KBM-7 (cell line): ENCODE results near the gene SF3B1.
"Not testable (repeated sequence)": the region's sequence is repeated elsewhere in the genome, so short reads cannot be mapped to it uniquely, and the experiment has no call there.

Experiments
- DNase-seq: peaks from one replicate; pipeline ENCODE4 v3.0.0-alpha.2; 2015
- in situ Hi-C: fragments of 300-500 bp; cut with MboI; formaldehyde crosslinking; loops from 2 replicates; pipeline ENCODE4 v1.14.3; 2020; ENCODE audit warnings: low sequenced_read_pairs, low pct_unique_long_range_greater_than_20kb, mixed read lengths

SF3B1 gene

GRCh38 chr2:197434541-197435513 is at the start of gene SF3B1:
TSS of gene SF3B1 (minus strand) at chr2:197435028. CDS start at chr2:197434999, 29 bp downstream.
- DNase-seq: peak; percentile 99
- in situ Hi-C loops: no loop called here

GRCh38 chr2:197484248-197484647 is 49.4 kb upstream of the SF3B1 start:
- DNase-seq, in situ Hi-C loops: not testable (repeated sequence)

- in situ Hi-C loops: no loop called here
- DNase-seq: no peak
These were observed 45.6 kb upstream of the SF3B1 start for GRCh38 chr2:197480165-197481036.

- DNase-seq: no peak
- in situ Hi-C loops: no loop called here
These were observed 43.0 kb upstream of the SF3B1 start for GRCh38 chr2:197477797-197478196.

- DNase-seq: no peak
- in situ Hi-C loops: no loop called here
These were observed 37.3 kb upstream of the SF3B1 start for GRCh38 chr2:197472166-197472565.

GRCh38 chr2:197464175-197464574 is 29.3 kb upstream of the SF3B1 start:
- in situ Hi-C loops: no loop called here
- DNase-seq: no peak

GRCh38 chr2:197461057-197461456 is 26.2 kb upstream of the SF3B1 start:
- in situ Hi-C loops: no loop called here

GRCh38 chr2:197460649-197461048 is 25.8 kb upstream of the SF3B1 start:
- no peak for DNase-seq
- in situ Hi-C loops: no loop called here

More at GRCh38 chr2:197461057-197461456, 26.2 kb upstream of the SF3B1 start:
- DNase-seq: no peak

- no peak for DNase-seq
- in situ Hi-C loops: no loop called here
These were observed 20.6 kb upstream of the SF3B1 start for GRCh38 chr2:197455428-197455827.

- no peak for DNase-seq
- in situ Hi-C loops: no loop called here
These were observed 20.1 kb upstream of the SF3B1 start for GRCh38 chr2:197454923-197455322.

GRCh38 chr2:197453914-197454398 is 19.1 kb upstream of the SF3B1 start:
- in situ Hi-C loops: no loop called here
- DNase-seq: peak; percentile 83

- in situ Hi-C loops: no loop called here
- peak; percentile 99 for DNase-seq
These were observed 18.5 kb upstream of the SF3B1 start, which contains the start of gene COQ10B for GRCh38 chr2:197453123-197453913. TSS of gene COQ10B (plus strand) at chr2:197453552. CDS start at chr2:197453561, 9 bp downstream.

- no peak for DNase-seq
- in situ Hi-C loops: no loop called here
These were observed 17.9 kb upstream of the SF3B1 start for GRCh38 chr2:197452754-197453122.

- in situ Hi-C loops: not testable (repeated sequence)
- peak; percentile 16 for DNase-seq
These were observed 16.1 kb upstream of the SF3B1 start for GRCh38 chr2:197450935-197451358.

- in situ Hi-C loops: no loop called here
- DNase-seq: no peak
These were observed 15.6 kb upstream of the SF3B1 start for GRCh38 chr2:197450465-197450864.

GRCh38 chr2:197446844-197447243 is 12.0 kb upstream of the SF3B1 start:
- no peak for DNase-seq
- in situ Hi-C loops: no loop called here

GRCh38 chr2:197445746-197446145 is 10.9 kb upstream of the SF3B1 start:
- in situ Hi-C loops: no loop called here
- DNase-seq: no peak

- peak; percentile 20 for DNase-seq
- in situ Hi-C loops: no loop called here
These were observed 8.0 kb upstream of the SF3B1 start for GRCh38 chr2:197442857-197443256.

GRCh38 chr2:197437380-197437779 is 2.6 kb upstream of the SF3B1 start:
- in situ Hi-C loops: no loop called here
- DNase-seq: no peak
